H1 (cell line): Measurements from ENCODE around the gene KIAA1671. TPM values are rescaled to one million over a fixed set of nuclear protein-coding genes. Genes with fewer than 3 reads are reported as not detected.

Source experiments
- CBX5 ChIP-seq: fragments of 300-800, 300-1000 bp; sonication (generic); IDR thresholded peaks from 2 replicates; pipeline ENCODE4 v1.7.1; 2016; ENCODE audit warnings: antibody characterized with exemption, low read length, low read depth
- EGR1 ChIP-seq: IDR thresholded peaks from 2 replicates; pipeline ENCODE4 v1.6.1; 2011; ENCODE audit warnings: low read depth, low read length, borderline replicate concordance
- HDAC2 ChIP-seq, 2 experiments: fragments of 300-600 bp in 1 of 2; sonication (generic) in 1 of 2; IDR thresholded peaks; 2 replicates each; pipeline ENCODE4 v1.6.1; 2011 to 2012; ENCODE audit warnings: low read depth in 2 of 2, low read length in 2 of 2, mild to moderate bottlenecking in 2 of 2, moderate library complexity in 2 of 2, borderline replicate concordance in 1 of 2, inconsistent platforms in 1 of 2
- KDM5A ChIP-seq: fragments of 200-600 bp; IDR thresholded peaks from 2 replicates; pipeline ENCODE4 v1.7.1; 2012; ENCODE audit warnings: mild to moderate bottlenecking, low read length, inconsistent platforms, mixed read lengths
- POLR2AphosphoS5 ChIP-seq: IDR thresholded peaks from 2 replicates; pipeline ENCODE4 v1.6.1; 2011; ENCODE audit warnings: low read depth, low read length
- RFX5 ChIP-seq: IDR thresholded peaks from 2 replicates; pipeline ENCODE4 v1.6.1; 2011; ENCODE audit warnings: low read depth, low read length, improper control_type of control experiment, borderline replicate concordance
- TEAD4 ChIP-seq: IDR thresholded peaks from 2 replicates; pipeline ENCODE4 v1.6.1; 2012; ENCODE audit warnings: low read depth, low read length, inconsistent platforms, mixed read lengths
- YY1 ChIP-seq: IDR thresholded peaks from 2 replicates; pipeline ENCODE4 v1.6.1; 2011; ENCODE audit warnings: low read depth, mild to moderate bottlenecking, low read length
- polyA plus RNA-seq, 7 experiments: library from polyadenylated mRNA; depleted of rRNA in 3 of 7; stranded (reverse) in 5 of 7; unstranded in 2 of 7; fragments of >200 nt in 5 of 7; fragments of 200-250 nt in 2 of 7; gene quantifications; 1 replicate in 5 of 7; 2 replicates in 1 of 7; 4 replicates in 1 of 7; pipeline versions ENCODE4 v1.2.1 to v1.2.3, GENCODE V29; 2011 to 2013; ENCODE audit warnings: missing spikeins in 2 of 7, mixed read lengths in 2 of 7
- total RNA-seq: library from RNA; stranded (reverse); fragmentation: NEBNext Ultra II Directional; extraction: Animal tissue kit (Norgen Biotek cat#: 25700); gene quantifications from 2 replicates; pipeline ENCODE4 v1.2.1, GENCODE V29; 2021
- TF ChIP-seq, protein P1 (sequence below): fragments of 300-600 bp; sonication (generic); IDR thresholded peaks from 2 replicates; pipeline ENCODE4 v1.7.1; 2012; ENCODE audit warnings: low read length, moderate library complexity, mild to moderate bottlenecking, inconsistent platforms; ENCODE audit not compliant: insufficient replicate concordance
- TF ChIP-seq, protein P2 (sequence below): IDR thresholded peaks from 2 replicates; pipeline ENCODE4 v1.6.1; 2012; ENCODE audit warnings: inconsistent platforms

Gene KIAA1671
- total and polyA plus RNA-seq, 2 of the 8 experiments (the other 6 are each of a cell fraction or from before 2014, with no cell fraction given) = 6.4 to 23.9 TPM

DNA sequence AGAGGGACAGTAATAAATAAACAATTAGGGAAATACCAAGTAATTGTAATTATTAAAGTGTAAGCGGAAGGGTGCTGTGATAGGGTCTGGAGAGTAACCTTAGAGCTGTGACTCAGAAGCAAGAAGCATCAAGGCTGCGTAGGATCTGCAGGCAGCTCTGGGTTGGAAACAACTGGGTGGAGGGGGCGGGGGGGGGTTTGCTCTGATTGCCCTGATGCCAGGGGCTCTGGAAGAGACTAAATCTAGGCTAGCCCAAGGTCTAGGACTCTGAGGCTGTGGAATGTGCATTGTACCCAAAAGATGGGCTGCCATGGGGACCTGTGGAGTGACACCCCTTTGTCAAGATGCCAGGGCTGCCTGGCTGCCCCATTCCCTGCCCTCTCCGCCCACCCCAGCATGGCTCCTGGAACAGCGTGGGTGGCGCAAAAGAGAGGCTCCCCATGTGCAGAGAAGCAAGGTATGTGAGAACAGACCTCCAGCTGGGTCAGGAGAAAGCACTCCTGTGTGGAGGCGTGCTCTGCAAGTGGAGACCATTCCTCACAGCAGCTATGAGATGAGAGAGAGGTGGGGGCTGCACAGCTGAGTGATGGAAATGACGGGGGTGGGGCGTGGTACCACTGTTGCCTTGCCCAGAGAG, 146.0 kb downstream of the KIAA1671 start (continued):
- TF ChIP-seq, protein P1, sequence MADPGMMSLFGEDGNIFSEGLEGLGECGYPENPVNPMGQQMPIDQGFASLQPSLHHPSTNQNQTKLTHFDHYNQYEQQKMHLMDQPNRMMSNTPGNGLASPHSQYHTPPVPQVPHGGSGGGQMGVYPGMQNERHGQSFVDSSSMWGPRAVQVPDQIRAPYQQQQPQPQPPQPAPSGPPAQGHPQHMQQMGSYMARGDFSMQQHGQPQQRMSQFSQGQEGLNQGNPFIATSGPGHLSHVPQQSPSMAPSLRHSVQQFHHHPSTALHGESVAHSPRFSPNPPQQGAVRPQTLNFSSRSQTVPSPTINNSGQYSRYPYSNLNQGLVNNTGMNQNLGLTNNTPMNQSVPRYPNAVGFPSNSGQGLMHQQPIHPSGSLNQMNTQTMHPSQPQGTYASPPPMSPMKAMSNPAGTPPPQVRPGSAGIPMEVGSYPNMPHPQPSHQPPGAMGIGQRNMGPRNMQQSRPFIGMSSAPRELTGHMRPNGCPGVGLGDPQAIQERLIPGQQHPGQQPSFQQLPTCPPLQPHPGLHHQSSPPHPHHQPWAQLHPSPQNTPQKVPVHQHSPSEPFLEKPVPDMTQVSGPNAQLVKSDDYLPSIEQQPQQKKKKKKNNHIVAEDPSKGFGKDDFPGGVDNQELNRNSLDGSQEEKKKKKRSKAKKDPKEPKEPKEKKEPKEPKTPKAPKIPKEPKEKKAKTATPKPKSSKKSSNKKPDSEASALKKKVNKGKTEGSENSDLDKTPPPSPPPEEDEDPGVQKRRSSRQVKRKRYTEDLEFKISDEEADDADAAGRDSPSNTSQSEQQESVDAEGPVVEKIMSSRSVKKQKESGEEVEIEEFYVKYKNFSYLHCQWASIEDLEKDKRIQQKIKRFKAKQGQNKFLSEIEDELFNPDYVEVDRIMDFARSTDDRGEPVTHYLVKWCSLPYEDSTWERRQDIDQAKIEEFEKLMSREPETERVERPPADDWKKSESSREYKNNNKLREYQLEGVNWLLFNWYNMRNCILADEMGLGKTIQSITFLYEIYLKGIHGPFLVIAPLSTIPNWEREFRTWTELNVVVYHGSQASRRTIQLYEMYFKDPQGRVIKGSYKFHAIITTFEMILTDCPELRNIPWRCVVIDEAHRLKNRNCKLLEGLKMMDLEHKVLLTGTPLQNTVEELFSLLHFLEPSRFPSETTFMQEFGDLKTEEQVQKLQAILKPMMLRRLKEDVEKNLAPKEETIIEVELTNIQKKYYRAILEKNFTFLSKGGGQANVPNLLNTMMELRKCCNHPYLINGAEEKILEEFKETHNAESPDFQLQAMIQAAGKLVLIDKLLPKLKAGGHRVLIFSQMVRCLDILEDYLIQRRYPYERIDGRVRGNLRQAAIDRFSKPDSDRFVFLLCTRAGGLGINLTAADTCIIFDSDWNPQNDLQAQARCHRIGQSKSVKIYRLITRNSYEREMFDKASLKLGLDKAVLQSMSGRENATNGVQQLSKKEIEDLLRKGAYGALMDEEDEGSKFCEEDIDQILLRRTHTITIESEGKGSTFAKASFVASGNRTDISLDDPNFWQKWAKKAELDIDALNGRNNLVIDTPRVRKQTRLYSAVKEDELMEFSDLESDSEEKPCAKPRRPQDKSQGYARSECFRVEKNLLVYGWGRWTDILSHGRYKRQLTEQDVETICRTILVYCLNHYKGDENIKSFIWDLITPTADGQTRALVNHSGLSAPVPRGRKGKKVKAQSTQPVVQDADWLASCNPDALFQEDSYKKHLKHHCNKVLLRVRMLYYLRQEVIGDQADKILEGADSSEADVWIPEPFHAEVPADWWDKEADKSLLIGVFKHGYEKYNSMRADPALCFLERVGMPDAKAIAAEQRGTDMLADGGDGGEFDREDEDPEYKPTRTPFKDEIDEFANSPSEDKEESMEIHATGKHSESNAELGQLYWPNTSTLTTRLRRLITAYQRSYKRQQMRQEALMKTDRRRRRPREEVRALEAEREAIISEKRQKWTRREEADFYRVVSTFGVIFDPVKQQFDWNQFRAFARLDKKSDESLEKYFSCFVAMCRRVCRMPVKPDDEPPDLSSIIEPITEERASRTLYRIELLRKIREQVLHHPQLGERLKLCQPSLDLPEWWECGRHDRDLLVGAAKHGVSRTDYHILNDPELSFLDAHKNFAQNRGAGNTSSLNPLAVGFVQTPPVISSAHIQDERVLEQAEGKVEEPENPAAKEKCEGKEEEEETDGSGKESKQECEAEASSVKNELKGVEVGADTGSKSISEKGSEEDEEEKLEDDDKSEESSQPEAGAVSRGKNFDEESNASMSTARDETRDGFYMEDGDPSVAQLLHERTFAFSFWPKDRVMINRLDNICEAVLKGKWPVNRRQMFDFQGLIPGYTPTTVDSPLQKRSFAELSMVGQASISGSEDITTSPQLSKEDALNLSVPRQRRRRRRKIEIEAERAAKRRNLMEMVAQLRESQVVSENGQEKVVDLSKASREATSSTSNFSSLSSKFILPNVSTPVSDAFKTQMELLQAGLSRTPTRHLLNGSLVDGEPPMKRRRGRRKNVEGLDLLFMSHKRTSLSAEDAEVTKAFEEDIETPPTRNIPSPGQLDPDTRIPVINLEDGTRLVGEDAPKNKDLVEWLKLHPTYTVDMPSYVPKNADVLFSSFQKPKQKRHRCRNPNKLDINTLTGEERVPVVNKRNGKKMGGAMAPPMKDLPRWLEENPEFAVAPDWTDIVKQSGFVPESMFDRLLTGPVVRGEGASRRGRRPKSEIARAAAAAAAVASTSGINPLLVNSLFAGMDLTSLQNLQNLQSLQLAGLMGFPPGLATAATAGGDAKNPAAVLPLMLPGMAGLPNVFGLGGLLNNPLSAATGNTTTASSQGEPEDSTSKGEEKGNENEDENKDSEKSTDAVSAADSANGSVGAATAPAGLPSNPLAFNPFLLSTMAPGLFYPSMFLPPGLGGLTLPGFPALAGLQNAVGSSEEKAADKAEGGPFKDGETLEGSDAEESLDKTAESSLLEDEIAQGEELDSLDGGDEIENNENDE = no peak
- TF ChIP-seq RFX5 (no peak), TEAD4 (peak; percentile 61), HDAC2 (IDR thresholded peaks at IDR 0.05; ENCODE audit: borderline replicate concordance in 1 of 2, low read depth in 2 of 2, low read length in 2 of 2) (0 out of 4 replicates have a peak, but pooled peaks of 1 of the 2 experiments have one; percentile 26), CBX5 (no peak), POLR2AphosphoS5 (no peak), KDM5A (no peak), EGR1 (peak; percentile 69; the same call in 1 of the 2 replicates), YY1 (no peak)
- TF ChIP-seq, protein P2, sequence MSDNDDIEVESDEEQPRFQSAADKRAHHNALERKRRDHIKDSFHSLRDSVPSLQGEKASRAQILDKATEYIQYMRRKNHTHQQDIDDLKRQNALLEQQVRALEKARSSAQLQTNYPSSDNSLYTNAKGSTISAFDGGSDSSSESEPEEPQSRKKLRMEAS = peak; percentile 10; the same call in 1 of the 2 replicates
